ENCODE data around the gene TFRC.

TFRC gene

GRCh38 chr3:196081834-196082618, at the start of gene TFRC:
TSS of gene TFRC (minus strand) at chr3:196082090. CDS start at chr3:196077099, 4,991 bp downstream.
- Histone ChIP-seq H3K27me3 (replicated peaks; ENCODE audit: control insufficient read depth, insufficient read depth, low read length) (no peaks in the 10 kb centered on the region), H3K4me3 (replicated peaks; ENCODE audit: low read depth, low read length) (peak within 1 kb of the TSS; percentile 73), H3K36me3 (ENCODE audit: control insufficient read depth, insufficient read depth, low read length) (no peaks in the 10 kb centered on the region; the same call in 1 of the 2 replicates)
- no peak for TF ChIP-seq CTCF (IDR thresholded peaks at IDR 0.05; ENCODE audit: insufficient read depth, low read length, poor library complexity, severe bottlenecking)
- DNase-seq (ENCODE audit: extremely low read depth, insufficient read length) = peak; percentile 100

GRCh38 chr3:196128172-196128843, 46.4 kb upstream of the TFRC start:
- Histone ChIP-seq H3K4me3 (replicated peaks; ENCODE audit: low read depth, low read length) (no peak overlapping the region), H3K36me3 (ENCODE audit: control insufficient read depth, insufficient read depth, low read length) (no peaks in the 10 kb centered on the region), H3K27me3 (replicated peaks; ENCODE audit: control insufficient read depth, insufficient read depth, low read length) (no peaks in the 10 kb centered on the region)
- TF ChIP-seq CTCF (IDR thresholded peaks at IDR 0.05; ENCODE audit: insufficient read depth, low read length, poor library complexity, severe bottlenecking) = no peak
- DNase-seq (ENCODE audit: extremely low read depth, insufficient read length) = no peak

- TF ChIP-seq CTCF (IDR thresholded peaks at IDR 0.05; ENCODE audit: insufficient read depth, low read length, poor library complexity, severe bottlenecking) = no peak
- no peak overlapping the region for H3K4me3 ChIP-seq (replicated peaks; ENCODE audit: low read depth, low read length)
- no peaks in the 10 kb centered on the region for H3K27me3 ChIP-seq (replicated peaks; ENCODE audit: control insufficient read depth, insufficient read depth, low read length)
- no peaks in the 10 kb centered on the region for H3K36me3 ChIP-seq (ENCODE audit: control insufficient read depth, insufficient read depth, low read length)
- DNase-seq (ENCODE audit: extremely low read depth, insufficient read length) = no peak
These were observed 45.6 kb upstream of the TFRC start for GRCh38 chr3:196127308-196128040.

- no peak for TF ChIP-seq CTCF (IDR thresholded peaks at IDR 0.05; ENCODE audit: insufficient read depth, low read length, poor library complexity, severe bottlenecking)
- Histone ChIP-seq H3K4me3 (replicated peaks; ENCODE audit: low read depth, low read length) (no peak overlapping the region), H3K27me3 (replicated peaks; ENCODE audit: control insufficient read depth, insufficient read depth, low read length) (no peaks in the 10 kb centered on the region), H3K36me3 (ENCODE audit: control insufficient read depth, insufficient read depth, low read length) (no peaks in the 10 kb centered on the region)
- no peak for DNase-seq (ENCODE audit: extremely low read depth, insufficient read length)
These were observed 42.7 kb upstream of the TFRC start for GRCh38 chr3:196124608-196125007.

GRCh38 chr3:196122688-196123046, 40.8 kb upstream of the TFRC start:
- Histone ChIP-seq H3K36me3 (ENCODE audit: control insufficient read depth, insufficient read depth, low read length) (no peaks in the 10 kb centered on the region), H3K4me3 (replicated peaks; ENCODE audit: low read depth, low read length) (no peak overlapping the region), H3K27me3 (replicated peaks; ENCODE audit: control insufficient read depth, insufficient read depth, low read length) (no peaks in the 10 kb centered on the region)
- no peak for DNase-seq (ENCODE audit: extremely low read depth, insufficient read length)
- no peak for TF ChIP-seq CTCF (IDR thresholded peaks at IDR 0.05; ENCODE audit: insufficient read depth, low read length, poor library complexity, severe bottlenecking)
